IMR-90 (cell line): Measurements from ENCODE around the gene SLC22A15. TPM values are rescaled to one million over a fixed set of nuclear protein-coding genes. Genes with fewer than 3 reads are reported as not detected.

Source experiments
- ATAC-seq: fragments of 200-7000 bp; cut with Tn5 transposase; 2 replicates; pipeline ENCODE4 v1.9.1; 2020; ENCODE audit warnings: low read depth, mild to moderate bottlenecking, moderate library complexity
- BruUV-seq: library from RNA; stranded (reverse); fragments of 400-500 nt; replicated peaks from 2 replicates; lab custom pipeline; 2021; lab: Mats Ljungman, UMichigan
- CTCF ChIA-PET: fragments of 300-600 bp; formaldehyde crosslinking; extraction: SDS; loops from one replicate; lab custom pipeline; 2021; ENCODE audit warnings: antibody characterized with exemption; lab: Yijun Ruan, JAX
- POLR2A ChIA-PET: fragments of 300-600 bp; sonication (Branson Sonifier 250); formaldehyde crosslinking; loops from one replicate; lab custom pipeline; 2022; ENCODE audit warnings: antibody characterized with exemption; ENCODE audit not compliant: unreplicated experiment; lab: Charles Lee
- DNase-seq: peaks from one replicate; pipeline ENCODE4 v3.0.0; 2013
- H2AFZ ChIP-seq: replicated peaks from 2 replicates; pipeline ENCODE3; 2013; ENCODE audit warnings: low read length, mild to moderate bottlenecking; ENCODE audit not compliant: poor library complexity
- H2AK5ac ChIP-seq: 2 replicates; pipeline ENCODE4 v1.6.1; 2013; ENCODE audit warnings: low read depth, low read length, inconsistent platforms
- H2AK9ac ChIP-seq: replicated peaks from 2 replicates; pipeline ENCODE3; 2013; ENCODE audit warnings: mild to moderate bottlenecking, low read depth, low read length, moderate library complexity; ENCODE audit not compliant: poor library complexity
- H2BK120ac ChIP-seq: 2 replicates; pipeline ENCODE4 v1.6.1; 2013; ENCODE audit warnings: low read depth, low read length, inconsistent platforms
- H2BK15ac ChIP-seq: 3 replicates; pipeline ENCODE4 v1.6.1; 2013; ENCODE audit warnings: low read depth, low read length, inconsistent platforms
- H2BK20ac ChIP-seq: 2 replicates; pipeline ENCODE4 v1.6.1; 2013; ENCODE audit warnings: low read depth, mild to moderate bottlenecking, inconsistent platforms, low read length, moderate library complexity
- H2BK5ac ChIP-seq: 2 replicates; pipeline ENCODE4 v1.6.1; 2013; ENCODE audit warnings: mild to moderate bottlenecking, low read depth, low read length, inconsistent platforms; ENCODE audit not compliant: poor library complexity, severe bottlenecking
- H3K14ac ChIP-seq: replicated peaks from 2 replicates; pipeline ENCODE4 v1.6.1; 2013; ENCODE audit warnings: low read depth, low read length, inconsistent platforms
- H3K18ac ChIP-seq: 2 replicates; pipeline ENCODE4 v1.6.1; 2013; ENCODE audit warnings: low read depth, low read length, control low read depth
- H3K23ac ChIP-seq: 2 replicates; pipeline ENCODE4 v1.6.1; 2013; ENCODE audit warnings: low read depth, low read length, inconsistent platforms
- H3K27ac ChIP-seq: 2 replicates; pipeline ENCODE4 v1.5.1; 2013; ENCODE audit warnings: mild to moderate bottlenecking, control low read depth, low read length; ENCODE audit not compliant: insufficient read depth
- H3K27me3 ChIP-seq: 2 replicates; pipeline ENCODE4 v1.6.1; 2013; ENCODE audit warnings: low read length; ENCODE audit not compliant: control insufficient read depth, insufficient read depth
- H3K36me3 ChIP-seq: 2 replicates; pipeline ENCODE4 v1.6.1; 2013; ENCODE audit warnings: low read length, mixed read lengths; ENCODE audit not compliant: control insufficient read depth, insufficient read depth
- H3K4ac ChIP-seq: 2 replicates; pipeline ENCODE4 v1.6.1; 2013; ENCODE audit warnings: low read depth, low read length, inconsistent platforms
- H3K4me1 ChIP-seq: 2 replicates; pipeline ENCODE4 v1.6.1; 2013; ENCODE audit warnings: low read length, mixed read lengths; ENCODE audit not compliant: control insufficient read depth, insufficient read depth
- H3K4me2 ChIP-seq: 2 replicates; pipeline ENCODE4 v1.6.1; 2013; ENCODE audit warnings: low read depth, mild to moderate bottlenecking, control low read depth, low read length, moderate library complexity
- H3K4me3 ChIP-seq: 2 replicates; pipeline ENCODE4 v1.5.1; 2013; ENCODE audit warnings: low read depth, mild to moderate bottlenecking, control low read depth, low read length, moderate library complexity; ENCODE audit not compliant: insufficient read depth
- H3K56ac ChIP-seq: 2 replicates; pipeline ENCODE4 v1.6.1; 2013; ENCODE audit warnings: low read length, inconsistent platforms; ENCODE audit not compliant: insufficient read depth; ENCODE audit errors: extremely low read depth
- H3K79me1 ChIP-seq, 2 experiments: 2 replicates each; pipeline ENCODE4 v1.6.1; 2013; ENCODE audit warnings: low read length in 2 of 2, inconsistent platforms in 1 of 2, low read depth in 1 of 2
- H3K9ac ChIP-seq: 2 replicates; pipeline ENCODE4 v1.6.1; 2013; ENCODE audit warnings: low read depth, low read length, control low read depth
- H3K9me1 ChIP-seq: 2 replicates; pipeline ENCODE4 v1.6.1; 2013; ENCODE audit warnings: low read length, inconsistent platforms; ENCODE audit not compliant: insufficient read depth
- H3K9me3 ChIP-seq: 2 replicates; pipeline ENCODE4 v1.6.1; 2013; ENCODE audit warnings: low read length; ENCODE audit not compliant: control insufficient read depth, insufficient read depth
- H4K20me1 ChIP-seq: 2 replicates; pipeline ENCODE4 v1.6.1; 2013; ENCODE audit warnings: low read length, inconsistent platforms; ENCODE audit not compliant: insufficient read depth
- H4K5ac ChIP-seq: 2 replicates; pipeline ENCODE4 v1.6.1; 2013; ENCODE audit warnings: mild to moderate bottlenecking, low read depth, low read length, control low read depth
- H4K8ac ChIP-seq, 2 experiments: 2 replicates each; pipeline ENCODE4 v1.6.1; 2013; ENCODE audit warnings: low read depth in 2 of 2, low read length in 2 of 2, control low read depth in 1 of 2, inconsistent platforms in 1 of 2
- H4K91ac ChIP-seq: 2 replicates; pipeline ENCODE4 v1.6.1; 2013; ENCODE audit warnings: low read depth, low read length, inconsistent platforms; ENCODE audit not compliant: insufficient read depth
- CHD1 ChIP-seq: IDR thresholded peaks from 2 replicates; pipeline ENCODE4 v1.6.1; 2012; ENCODE audit warnings: low read depth, low read length, improper control_type of control experiment
- MAFK ChIP-seq: IDR thresholded peaks from 2 replicates; pipeline ENCODE4 v1.6.1; 2012; ENCODE audit warnings: low read depth, low read length, improper control_type of control experiment
- POLR2A ChIP-seq: IDR thresholded peaks from 2 replicates; pipeline ENCODE4 v1.6.1; 2012; ENCODE audit warnings: mild to moderate bottlenecking, low read depth, low read length
- WGBS, 2 experiments: methylation state at CpG; one replicate each; pipeline versions ENCODE4 v1.1.5 to v1.1.7; 2013; ENCODE audit warnings: missing lambda C conversion rate in 2 of 2; ENCODE audit not compliant: insufficient read length in 1 of 2; ENCODE audit errors: extremely low coverage in 2 of 2; 5-methylcytosine and 5-hydroxymethylcytosine counted together
- dilution Hi-C: fragments of 300-500 bp; cut with HindIII; formaldehyde crosslinking; loops from one replicate; pipeline ENCODE4 v1.14.3; 2018; ENCODE audit warnings: low sequenced_read_pairs; ENCODE audit not compliant: unreplicated experiment
- in situ Hi-C: fragments of 300-500 bp; cut with MboI; formaldehyde crosslinking; loops from 3 replicates; pipeline ENCODE4 v1.14.3; 2019; ENCODE audit warnings: low sequenced_read_pairs, inconsistent platforms, mixed read lengths
- intact Hi-C: fragments of 100-400 bp; cut with micrococcal nuclease; formaldehyde crosslinking; loops from 2 replicates; pipeline ENCODE4 v1.10.0; 2022
- polyA plus RNA-seq, 3 experiments: library from polyadenylated mRNA; depleted of rRNA; stranded (reverse); fragments of >200 nt; gene quantifications; 2 replicates each; pipeline ENCODE4 v1.2.3, GENCODE V29; 2012; ENCODE audit warnings: low replicate concordance in 1 of 3
- total RNA-seq: library from RNA; depleted of rRNA; stranded (reverse); fragments of >200 nt; gene quantifications from 2 replicates; pipeline ENCODE4 v1.2.3, GENCODE V29; 2012

The SLC22A15 gene
- total and polyA plus RNA-seq, 2 of the 4 experiments (the other 2 are of a cell fraction) = under 0.01 to 0.02 TPM

DNA sequence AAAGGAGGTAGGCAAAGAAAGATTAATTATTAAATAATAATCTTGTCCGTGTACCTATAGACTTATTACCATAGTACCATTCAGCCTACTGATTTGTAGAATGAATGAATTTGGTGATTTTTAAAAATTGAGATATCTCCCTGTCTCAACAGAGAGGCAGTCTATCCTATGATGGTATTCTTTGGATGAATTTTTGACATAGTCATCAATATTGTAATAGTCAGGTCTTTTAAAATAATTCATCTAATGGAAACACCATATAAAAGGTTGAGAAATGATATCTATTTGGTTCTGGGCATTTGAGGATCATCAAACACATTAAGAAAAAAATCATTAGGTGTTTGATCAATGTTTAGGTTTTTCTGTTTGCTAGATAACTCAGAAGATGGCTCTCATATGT, 99.3 kb downstream of the SLC22A15 start:
- CTCF ChIA-PET = no interaction called here
- no peak overlapping the region for H3K14ac ChIP-seq
- H3K56ac ChIP-seq = no peak overlapping the region
- H2BK20ac ChIP-seq = no peak overlapping the region
- no peak for ATAC-seq
- no peaks in the 10 kb centered on the region for H3K36me3 ChIP-seq
- H3K4me3 ChIP-seq = no peak overlapping the region
- no peak overlapping the region for H3K23ac ChIP-seq
- no peak overlapping the region for H3K9ac ChIP-seq
- no peaks in the 10 kb centered on the region for H3K27me3 ChIP-seq
- H3K27ac ChIP-seq = no peak overlapping the region
- in situ Hi-C loops = no loop called here
- DNase-seq = no peak
- no CpG with 5 or more reads among the region's 1 CpG for WGBS, 2 experiments
- no peak overlapping the region for H3K4ac ChIP-seq
- H2BK120ac ChIP-seq = no peak overlapping the region
- no peak overlapping the region for H2AK9ac ChIP-seq
- no peak overlapping the region for H2BK5ac ChIP-seq
- TF ChIP-seq MAFK (peak; percentile 59), POLR2A (no peak), CHD1 (no peak)
- no peak overlapping the region for H2BK15ac ChIP-seq
- H3K18ac ChIP-seq = no peak overlapping the region
- POLR2A ChIA-PET = no interaction called here
- intact Hi-C loops = no loop called here
- no TSS peak for BruUV-seq
- H4K20me1 ChIP-seq = no peaks in the 10 kb centered on the region
- H4K8ac ChIP-seq = no peak overlapping the region
- H3K4me1 ChIP-seq = no peaks in the 10 kb centered on the region
- no peaks in the 10 kb centered on the region for H3K9me1 ChIP-seq
- no peaks in the 10 kb centered on the region for H3K9me3 ChIP-seq
- H3K4me2 ChIP-seq = no peak overlapping the region
- H2AFZ ChIP-seq = no peak overlapping the region
- dilution Hi-C loops = no loop called here
- H4K91ac ChIP-seq = no peak overlapping the region
- no peaks in the 10 kb centered on the region for H3K79me1 ChIP-seq
- no peak overlapping the region for H2AK5ac ChIP-seq
- H4K5ac ChIP-seq = no peak overlapping the region
